Ishikawa (cell line): Measurements from ENCODE around the gene CTXN3.

Experiments
- CEBPB ChIP-seq: IDR thresholded peaks from 2 replicates; pipeline ENCODE4 v1.6.1; 2012
- CREB1 ChIP-seq: IDR thresholded peaks from 2 replicates; pipeline ENCODE4 v1.6.1; 2012; ENCODE audit warnings: low read depth
- EGR1 ChIP-seq: IDR thresholded peaks from 2 replicates; pipeline ENCODE4 v1.6.1; 2012
- EP300 ChIP-seq: IDR thresholded peaks from 2 replicates; pipeline ENCODE4 v1.6.1; 2012; ENCODE audit warnings: borderline replicate concordance
- FOXM1 ChIP-seq: IDR thresholded peaks from 2 replicates; pipeline ENCODE4 v1.6.1; 2012; ENCODE audit warnings: low read depth, borderline replicate concordance
- MAX ChIP-seq: IDR thresholded peaks from 2 replicates; pipeline ENCODE4 v1.6.1; 2012
- NFIC ChIP-seq: IDR thresholded peaks from 2 replicates; pipeline ENCODE4 v1.6.1; 2012
- RAD21 ChIP-seq: IDR thresholded peaks from 2 replicates; pipeline ENCODE4 v1.6.1; 2012; ENCODE audit warnings: low read depth
- TAF1 ChIP-seq: IDR thresholded peaks from 2 replicates; pipeline ENCODE4 v1.6.1; 2012; ENCODE audit warnings: low read depth, mild to moderate bottlenecking
- TCF12 ChIP-seq: IDR thresholded peaks from 2 replicates; pipeline ENCODE4 v1.6.1; 2012; ENCODE audit warnings: low read depth
- TEAD4 ChIP-seq: IDR thresholded peaks from 2 replicates; pipeline ENCODE4 v1.6.1; 2012
- YY1 ChIP-seq: IDR thresholded peaks from 2 replicates; pipeline ENCODE4 v1.6.1; 2012; ENCODE audit warnings: low read depth
- ZBTB7A ChIP-seq: IDR thresholded peaks from 2 replicates; pipeline ENCODE4 v1.6.1; 2012; ENCODE audit warnings: low read depth
- TF ChIP-seq, protein P1 (sequence below): IDR thresholded peaks from 2 replicates; pipeline ENCODE4 v1.6.1; 2012; ENCODE audit warnings: low read depth, mild to moderate bottlenecking
- TF ChIP-seq, protein P2 (sequence below): IDR thresholded peaks from 2 replicates; pipeline ENCODE4 v1.6.1; 2012

Gene CTXN3

GRCh38 chr5:127684726-127685467 lies 36.0 kb downstream of the CTXN3 start:
- TF ChIP-seq, protein P1, sequence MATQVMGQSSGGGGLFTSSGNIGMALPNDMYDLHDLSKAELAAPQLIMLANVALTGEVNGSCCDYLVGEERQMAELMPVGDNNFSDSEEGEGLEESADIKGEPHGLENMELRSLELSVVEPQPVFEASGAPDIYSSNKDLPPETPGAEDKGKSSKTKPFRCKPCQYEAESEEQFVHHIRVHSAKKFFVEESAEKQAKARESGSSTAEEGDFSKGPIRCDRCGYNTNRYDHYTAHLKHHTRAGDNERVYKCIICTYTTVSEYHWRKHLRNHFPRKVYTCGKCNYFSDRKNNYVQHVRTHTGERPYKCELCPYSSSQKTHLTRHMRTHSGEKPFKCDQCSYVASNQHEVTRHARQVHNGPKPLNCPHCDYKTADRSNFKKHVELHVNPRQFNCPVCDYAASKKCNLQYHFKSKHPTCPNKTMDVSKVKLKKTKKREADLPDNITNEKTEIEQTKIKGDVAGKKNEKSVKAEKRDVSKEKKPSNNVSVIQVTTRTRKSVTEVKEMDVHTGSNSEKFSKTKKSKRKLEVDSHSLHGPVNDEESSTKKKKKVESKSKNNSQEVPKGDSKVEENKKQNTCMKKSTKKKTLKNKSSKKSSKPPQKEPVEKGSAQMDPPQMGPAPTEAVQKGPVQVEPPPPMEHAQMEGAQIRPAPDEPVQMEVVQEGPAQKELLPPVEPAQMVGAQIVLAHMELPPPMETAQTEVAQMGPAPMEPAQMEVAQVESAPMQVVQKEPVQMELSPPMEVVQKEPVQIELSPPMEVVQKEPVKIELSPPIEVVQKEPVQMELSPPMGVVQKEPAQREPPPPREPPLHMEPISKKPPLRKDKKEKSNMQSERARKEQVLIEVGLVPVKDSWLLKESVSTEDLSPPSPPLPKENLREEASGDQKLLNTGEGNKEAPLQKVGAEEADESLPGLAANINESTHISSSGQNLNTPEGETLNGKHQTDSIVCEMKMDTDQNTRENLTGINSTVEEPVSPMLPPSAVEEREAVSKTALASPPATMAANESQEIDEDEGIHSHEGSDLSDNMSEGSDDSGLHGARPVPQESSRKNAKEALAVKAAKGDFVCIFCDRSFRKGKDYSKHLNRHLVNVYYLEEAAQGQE = no peak
- TF ChIP-seq TAF1 (no peak), TEAD4 (no peak), ZBTB7A (no peak), EGR1 (no peak), EP300 (no peak), YY1 (no peak), CEBPB (no peak), NFIC (no peak), RAD21 (no peak)

DNA sequence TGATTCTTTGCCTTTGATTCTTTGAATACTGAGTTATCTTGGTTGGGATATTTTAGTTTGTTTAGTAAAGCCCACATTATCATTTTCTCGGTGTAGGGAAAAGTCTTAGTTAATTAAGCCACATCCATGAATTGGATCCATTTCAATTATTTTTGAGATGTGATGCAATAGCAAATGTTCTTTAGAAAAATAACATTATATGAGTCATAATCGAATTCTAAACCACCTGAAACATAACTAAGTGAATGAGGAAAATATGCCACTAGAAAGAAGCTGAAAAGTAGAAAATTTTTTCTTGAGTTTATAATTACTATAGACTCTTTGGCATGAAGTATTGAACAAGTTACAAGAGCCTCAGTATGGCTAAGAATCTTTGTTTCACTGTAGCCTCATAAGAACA lies 36.8 kb downstream of the CTXN3 start:
- no peak for TF ChIP-seq CREB1
- TF ChIP-seq, protein P1 = no peak
- TF ChIP-seq TCF12 = no peak
- TF ChIP-seq TEAD4 = no peak
- TF ChIP-seq RAD21 = no peak
- TF ChIP-seq EP300 = no peak
- no peak for TF ChIP-seq CEBPB
- no peak for TF ChIP-seq NFIC
- TF ChIP-seq MAX = no peak
- no peak for TF ChIP-seq ZBTB7A
- TF ChIP-seq, protein P2, sequence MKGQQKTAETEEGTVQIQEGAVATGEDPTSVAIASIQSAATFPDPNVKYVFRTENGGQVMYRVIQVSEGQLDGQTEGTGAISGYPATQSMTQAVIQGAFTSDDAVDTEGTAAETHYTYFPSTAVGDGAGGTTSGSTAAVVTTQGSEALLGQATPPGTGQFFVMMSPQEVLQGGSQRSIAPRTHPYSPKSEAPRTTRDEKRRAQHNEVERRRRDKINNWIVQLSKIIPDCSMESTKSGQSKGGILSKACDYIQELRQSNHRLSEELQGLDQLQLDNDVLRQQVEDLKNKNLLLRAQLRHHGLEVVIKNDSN = no peak
- TF ChIP-seq FOXM1 = no peak
- TF ChIP-seq YY1 = no peak
- no peak for TF ChIP-seq EGR1
- no peak for TF ChIP-seq TAF1

DNA sequence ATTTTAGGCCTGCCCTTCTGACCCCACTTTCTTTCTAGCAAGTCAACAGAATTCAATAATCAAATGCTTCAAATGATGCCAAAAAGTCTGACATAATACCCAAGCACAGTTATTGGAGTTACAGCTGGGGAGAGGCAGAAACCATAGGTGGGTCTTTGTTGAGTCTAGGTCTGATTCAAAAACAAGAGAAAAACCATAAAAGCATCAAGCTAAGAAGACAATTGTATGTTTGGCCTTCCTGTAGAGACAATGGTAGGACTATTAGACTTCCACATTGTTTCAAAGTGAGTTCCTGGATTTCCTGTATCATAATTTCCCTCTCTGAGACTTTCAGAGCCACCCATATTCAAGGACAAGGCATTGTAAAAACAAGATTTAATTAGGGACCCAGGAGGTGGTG lies 37.5 kb downstream of the CTXN3 start:
- TF ChIP-seq MAX = no peak
- no peak for TF ChIP-seq CEBPB
- no peak for TF ChIP-seq ZBTB7A
- no peak for TF ChIP-seq EGR1
- TF ChIP-seq, protein P2 = no peak
- TF ChIP-seq NFIC = no peak
- TF ChIP-seq, protein P1 = no peak
- no peak for TF ChIP-seq TCF12
- no peak for TF ChIP-seq RAD21
- TF ChIP-seq FOXM1 = no peak
- no peak for TF ChIP-seq TAF1
- no peak for TF ChIP-seq YY1
- TF ChIP-seq CREB1 = no peak
- no peak for TF ChIP-seq TEAD4

- no peak for TF ChIP-seq ZBTB7A
- TF ChIP-seq, protein P1 = no peak
- TF ChIP-seq FOXM1 = no peak
- no peak for TF ChIP-seq EGR1
- TF ChIP-seq CEBPB = no peak
- TF ChIP-seq TCF12 = no peak
- no peak for TF ChIP-seq TEAD4
- no peak for TF ChIP-seq NFIC
- no peak for TF ChIP-seq RAD21
- no peak for TF ChIP-seq CREB1
- no peak for TF ChIP-seq MAX
- TF ChIP-seq, protein P2 = no peak
- TF ChIP-seq YY1 = no peak
- no peak for TF ChIP-seq EP300
These were observed 45.8 kb downstream of the CTXN3 start for GRCh38 chr5:127694518-127695171.
